ENCODE measurements around the gene NTSR1.

Gene NTSR1

DNA sequence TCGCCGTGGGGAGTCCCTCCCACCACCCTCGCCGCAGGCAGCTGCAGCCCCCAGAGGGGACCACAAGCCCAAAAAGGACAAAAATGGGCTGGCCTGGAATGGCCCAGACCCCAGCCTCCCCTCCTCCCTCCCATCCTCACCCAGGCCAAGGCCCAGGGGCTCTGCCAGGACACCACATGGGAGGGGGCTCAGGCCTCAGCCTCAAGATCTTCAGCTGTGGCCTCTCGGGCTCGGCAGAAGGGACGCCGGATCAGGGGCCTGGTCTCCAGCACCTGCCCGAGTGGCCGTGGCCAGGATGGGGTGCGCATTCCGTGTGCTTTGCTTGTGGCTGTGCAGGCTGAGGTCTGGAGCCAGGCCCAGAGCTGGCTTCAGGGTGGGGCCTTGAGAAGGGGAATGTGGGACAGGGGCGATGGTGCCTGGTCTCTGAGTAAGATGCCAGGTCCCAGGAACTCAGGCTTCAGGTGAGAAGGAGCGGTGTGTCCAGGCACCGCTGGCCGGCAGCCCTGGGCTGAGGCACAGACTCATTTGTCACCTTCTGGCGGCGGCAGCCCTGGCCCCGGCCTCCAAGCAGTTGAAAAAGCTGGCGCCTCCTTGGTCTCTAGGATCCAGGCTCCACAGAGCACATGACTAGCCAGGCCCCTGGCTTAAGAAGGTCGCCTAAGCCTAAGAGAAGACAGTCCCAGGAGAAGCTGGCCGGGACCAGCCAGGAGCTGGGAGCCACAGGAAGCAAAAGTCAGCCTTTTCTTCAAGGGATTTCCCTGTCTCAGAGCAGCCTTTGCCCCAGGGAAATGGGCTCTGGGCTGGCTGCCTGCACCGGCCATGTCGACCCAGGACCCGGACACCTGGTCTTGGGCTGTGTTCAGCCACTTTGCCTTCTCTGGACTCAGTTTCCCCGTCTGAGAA is 52.5 kb downstream of the NTSR1 start:
- no peak for DNase-seq

DNA sequence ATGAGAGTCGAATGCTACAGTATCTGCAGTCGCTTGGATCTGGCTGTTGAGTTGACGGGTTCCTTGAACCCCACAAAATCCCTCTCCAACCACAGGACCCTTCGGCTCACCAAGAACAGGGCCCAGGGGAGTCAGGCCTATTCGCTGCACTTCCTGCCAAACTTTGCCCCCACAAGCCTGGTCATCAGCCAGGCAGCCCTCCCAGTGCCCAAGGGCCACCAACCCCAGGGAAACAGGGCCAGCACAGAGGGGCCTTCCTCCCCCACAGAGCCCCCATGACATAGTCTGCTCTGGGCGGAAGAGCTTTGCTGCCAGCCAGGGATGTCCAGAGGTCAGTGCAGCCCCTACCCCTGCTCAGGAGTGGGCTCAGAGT is 53.1 kb downstream of the NTSR1 start:
- DNase-seq = no peak

DNA sequence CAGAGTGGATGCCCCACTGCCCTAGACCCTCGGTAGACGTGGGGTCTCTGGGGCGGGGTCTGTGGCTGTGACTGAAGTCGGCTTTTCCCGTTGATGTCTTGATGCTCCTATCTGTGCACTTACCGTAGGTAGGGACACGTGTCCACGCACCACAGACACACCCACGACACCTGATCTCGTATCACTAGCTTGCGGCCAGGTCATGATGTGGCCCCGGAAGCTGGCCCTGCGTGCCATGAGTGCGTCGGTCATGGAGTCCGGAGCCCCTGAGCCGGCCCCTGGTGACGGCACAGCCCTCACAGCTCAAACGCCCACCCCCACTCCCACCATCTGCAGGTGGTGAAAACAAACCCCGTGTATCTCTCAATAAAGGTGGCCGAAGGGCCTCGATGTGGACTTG is 53.7 kb downstream of the NTSR1 start:
- no peak for DNase-seq

DNA sequence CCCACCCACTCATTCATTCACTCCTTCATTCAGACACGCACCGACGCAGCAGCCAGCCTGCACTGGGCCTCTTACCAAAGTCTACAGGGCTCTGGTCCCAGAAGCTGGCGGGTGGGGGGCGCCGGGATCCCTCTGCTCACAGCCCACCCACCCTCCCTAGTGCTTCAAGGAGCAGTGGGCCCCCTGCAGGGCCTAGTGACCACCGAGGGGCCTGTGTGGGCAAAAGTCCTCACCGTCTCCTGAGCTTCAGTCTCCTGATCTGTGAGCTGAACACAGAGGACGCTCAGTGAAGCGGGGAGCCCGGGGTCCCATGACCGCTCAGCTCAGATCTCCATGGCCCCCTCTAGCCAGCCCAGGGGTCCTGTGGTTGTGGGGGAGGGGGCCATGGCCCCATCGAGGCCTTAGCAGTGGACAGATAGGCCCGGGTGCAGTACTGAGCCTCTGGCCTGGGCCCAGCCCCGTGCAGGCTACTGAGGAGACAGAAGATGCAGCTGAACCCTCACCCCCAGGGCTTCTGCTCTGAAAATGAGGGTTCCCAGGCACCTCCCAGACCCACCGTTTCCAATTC is 54.2 kb downstream of the NTSR1 start:
- no peak for DNase-seq

DNA sequence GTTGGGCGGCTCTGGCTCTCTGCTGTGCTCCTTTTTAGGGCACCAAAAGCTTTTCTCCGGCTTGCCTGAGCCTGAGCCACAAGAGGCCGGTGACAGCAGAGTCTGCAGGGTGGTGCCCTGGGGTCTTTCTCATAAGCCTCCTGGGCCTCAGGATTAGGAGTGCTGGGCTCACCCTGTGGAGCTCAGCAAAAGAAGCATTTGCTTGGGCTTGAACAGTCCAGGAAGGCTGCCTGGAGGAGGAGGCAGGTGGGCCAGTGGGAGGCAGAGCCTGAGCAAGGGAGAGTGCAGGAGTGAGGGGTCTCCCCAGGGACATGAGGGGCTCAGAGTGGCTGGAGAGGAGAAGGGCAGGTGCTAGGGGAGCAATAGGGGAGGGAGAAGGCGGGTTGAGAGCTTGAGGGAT is 54.8 kb downstream of the NTSR1 start:
- DNase-seq = no peak

DNA sequence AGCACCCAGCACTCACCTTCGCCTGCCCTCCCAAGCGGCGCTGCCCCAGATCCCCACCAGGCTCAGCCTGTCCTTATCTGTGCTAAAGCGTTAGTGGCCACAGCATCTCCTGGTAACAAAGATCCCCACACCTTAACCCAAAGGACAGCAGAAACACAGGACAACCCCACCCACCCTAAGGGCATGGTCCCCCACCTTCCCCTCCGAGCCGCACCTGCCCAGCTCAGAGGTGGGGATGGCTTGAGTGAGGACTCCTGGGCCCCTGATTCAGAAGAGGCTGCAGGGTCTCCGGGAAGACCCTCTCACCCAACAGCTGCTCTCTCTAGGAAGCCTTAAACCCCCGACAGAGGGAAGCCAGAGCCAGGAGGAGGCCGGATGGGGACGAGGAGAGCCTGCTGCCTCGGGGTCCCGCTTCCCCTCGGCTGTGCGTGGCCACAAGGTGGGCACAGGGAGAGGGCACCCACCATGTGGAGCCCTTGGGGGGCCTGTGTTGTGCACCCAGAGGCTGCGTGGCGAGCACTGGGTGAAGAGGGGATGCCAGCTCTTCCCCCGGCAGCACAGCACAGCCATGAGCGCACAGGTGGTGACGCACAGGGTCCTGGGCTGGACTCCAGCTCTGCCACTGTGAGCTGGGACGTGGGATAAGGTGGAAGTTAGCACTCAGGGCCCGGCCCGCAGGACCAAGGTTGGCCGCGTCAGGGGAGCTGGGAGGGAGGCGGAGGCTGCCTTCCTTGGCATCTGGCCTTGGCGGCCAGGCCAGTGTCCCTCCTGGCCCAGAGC is 55.7 kb downstream of the NTSR1 start:
- DNase-seq = no peak

DNA sequence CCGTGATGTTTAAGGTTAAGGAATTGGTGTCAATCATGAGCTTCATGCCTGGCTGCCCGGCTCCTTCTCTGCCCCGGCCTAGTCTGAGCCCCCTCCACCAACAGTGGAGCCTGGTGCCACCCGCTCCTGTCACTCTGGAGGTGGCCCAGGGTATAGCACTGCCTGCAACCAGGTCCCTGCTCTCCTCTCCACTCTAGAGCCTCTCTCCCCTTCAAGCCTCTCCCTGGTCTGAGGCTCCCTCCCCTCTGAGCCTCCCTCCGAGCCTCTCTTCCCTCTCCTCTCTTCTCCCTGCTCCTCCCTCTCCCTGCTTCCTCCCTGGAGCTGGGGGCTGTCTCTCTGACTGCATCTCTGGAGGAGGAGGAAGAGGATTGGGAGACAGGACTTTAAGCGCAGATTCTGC is 56.4 kb downstream of the NTSR1 start:
- no peak for DNase-seq

DNA sequence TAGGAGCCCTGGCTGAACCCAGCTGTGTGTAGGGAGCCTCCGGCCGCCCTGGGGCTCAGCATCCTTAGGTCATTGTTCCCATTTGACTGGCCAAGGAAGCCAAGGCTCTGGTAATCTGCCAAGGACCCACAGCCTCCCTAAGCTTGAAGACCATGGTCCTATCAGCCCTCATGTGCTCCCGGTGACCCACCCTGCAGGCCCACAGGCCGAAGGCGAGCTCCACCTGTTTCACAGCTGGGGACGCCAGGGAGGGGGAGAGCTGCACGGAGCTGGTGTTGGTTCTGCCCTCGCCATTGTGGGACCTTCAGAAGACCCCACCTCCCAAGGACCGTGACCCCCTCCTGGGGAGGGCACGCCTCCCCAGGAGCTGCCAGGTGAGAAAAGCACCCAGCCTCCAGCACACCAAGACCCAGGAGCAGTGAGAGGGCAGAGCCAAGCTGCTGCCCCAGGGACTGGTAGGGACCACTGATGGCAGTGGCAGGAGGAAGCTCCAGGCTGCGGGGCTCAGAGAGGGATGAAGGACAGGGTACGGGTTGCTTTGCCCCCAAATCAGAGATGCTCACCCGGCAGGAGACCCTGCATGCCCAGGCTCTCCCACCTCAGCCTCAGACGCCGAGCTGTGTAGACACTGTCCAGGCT is 56.9 kb downstream of the NTSR1 start:
- no peak for DNase-seq

DNA sequence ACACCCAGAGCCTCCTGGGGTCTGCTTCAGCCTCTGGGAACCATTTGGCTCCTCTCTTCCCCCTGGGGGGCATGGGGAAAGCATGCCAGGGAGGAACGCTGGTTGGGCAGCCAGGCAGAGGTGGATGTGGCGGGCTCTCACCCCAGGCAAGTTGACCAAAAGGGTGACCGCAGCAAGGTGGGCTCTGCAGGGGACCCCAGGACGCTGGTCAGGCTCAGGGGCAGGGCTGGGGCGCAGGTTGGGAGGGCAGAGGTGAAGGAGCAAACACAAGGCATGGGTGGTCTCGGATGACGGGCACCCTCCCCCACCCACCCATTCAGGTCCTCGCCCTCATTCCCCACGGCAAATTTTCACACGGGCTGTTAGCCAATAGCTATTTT is 57.4 kb downstream of the NTSR1 start:
- DNase-seq = no peak

DNA sequence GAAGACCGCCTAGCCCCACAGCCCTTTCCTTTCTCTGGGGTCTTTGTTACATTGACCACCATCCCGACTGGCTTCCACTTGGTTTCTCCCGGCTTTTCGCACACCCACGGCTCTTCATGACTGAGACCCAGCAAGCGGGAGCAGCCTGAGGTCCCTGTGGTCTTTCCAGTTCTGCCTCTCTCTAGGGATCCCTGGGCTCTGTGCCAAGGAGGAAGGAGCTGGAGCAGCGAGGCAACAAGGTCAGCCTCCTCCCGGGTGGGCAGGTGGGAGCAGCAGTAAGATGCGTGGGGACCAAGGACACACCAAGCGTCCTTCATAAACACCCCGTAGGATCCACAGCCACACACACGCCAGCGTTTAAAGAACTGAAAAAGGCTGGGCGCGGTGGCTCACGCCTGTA is 58.1 kb downstream of the NTSR1 start:
- DNase-seq = no peak

DNA sequence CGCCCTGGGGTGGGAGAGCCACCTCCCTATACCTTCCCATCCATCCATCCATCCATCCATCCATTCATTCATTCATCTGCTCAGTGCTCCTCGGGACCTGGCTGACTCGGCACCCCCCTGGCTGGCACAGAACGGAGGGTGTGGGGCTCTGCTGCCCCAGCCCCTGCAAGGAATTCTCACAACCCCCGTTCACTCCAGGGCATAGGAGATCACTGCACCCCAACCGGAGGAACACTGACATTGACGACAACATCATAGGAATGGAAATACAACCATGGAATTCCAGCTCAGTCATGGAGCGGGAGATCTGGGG is 59.6 kb downstream of the NTSR1 start:
- no peak for DNase-seq

DNA sequence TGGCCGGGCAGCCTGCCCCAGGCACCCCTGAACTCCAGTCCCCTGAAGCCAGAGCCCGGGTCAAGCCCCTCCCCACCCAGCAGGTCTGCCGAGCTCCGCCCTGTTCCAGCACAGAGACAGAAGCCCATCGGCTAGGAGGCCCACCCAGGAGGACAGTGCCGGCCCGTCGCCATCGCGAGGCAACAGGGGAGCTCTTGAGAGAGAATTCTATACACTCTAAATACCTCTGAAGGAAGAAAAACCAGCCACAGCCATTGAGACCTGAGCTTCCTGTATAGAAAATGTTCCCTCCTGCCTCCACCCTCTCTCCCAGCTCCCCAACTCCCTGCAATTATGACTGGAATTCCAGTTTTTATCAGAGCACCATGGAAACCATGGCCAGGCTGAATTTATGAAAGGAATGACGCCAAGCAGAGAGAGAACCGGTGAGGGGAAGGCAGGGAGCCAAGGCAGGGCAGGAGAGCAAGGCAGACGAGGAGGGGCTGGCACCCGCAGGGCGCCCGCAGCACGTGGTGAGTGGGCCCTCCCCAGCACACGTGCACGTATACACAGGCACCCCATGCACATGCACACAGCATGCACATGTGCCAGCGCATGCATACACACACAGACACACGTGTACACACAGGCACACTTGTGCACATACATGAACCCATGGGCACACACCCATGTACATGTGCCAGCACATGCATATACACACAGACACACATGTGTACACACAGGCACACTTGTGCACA is 60.1 kb downstream of the NTSR1 start:
- no peak for DNase-seq

DNA sequence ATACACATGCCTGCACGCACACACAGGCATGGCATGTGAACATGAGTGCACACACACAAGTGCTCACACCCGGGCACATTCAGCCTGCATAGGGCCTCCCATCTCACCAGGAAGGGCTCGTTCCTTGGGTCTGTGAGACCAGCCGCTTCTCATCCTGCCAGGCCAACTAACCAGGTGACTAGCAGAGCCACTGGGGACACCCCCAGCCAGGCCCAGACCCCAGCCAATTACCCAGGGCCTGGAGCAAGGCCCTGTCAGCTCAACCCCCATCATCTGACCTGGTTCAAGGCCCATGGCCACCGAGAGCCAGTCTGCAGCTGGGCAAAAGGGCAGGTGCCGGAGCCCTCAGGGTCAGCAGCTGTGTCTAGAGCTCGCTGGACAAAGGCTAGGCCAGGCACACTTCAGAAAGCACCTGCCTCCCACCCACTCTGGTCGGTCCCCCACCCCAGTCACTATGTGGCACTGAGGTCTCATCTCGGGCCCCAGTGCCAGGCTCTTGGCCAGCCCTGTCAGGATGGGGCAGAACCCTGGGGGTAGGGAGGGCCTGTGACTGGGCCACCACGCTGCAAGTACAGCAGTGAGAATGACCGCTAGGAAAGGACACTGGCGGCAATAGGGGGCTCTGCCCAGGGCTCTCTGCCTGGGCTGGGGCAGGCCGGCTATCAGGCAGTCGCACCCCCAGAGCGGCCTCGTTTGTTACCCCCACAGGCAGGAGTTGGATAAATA is 60.9 kb downstream of the NTSR1 start:
- DNase-seq = no peak

DNA sequence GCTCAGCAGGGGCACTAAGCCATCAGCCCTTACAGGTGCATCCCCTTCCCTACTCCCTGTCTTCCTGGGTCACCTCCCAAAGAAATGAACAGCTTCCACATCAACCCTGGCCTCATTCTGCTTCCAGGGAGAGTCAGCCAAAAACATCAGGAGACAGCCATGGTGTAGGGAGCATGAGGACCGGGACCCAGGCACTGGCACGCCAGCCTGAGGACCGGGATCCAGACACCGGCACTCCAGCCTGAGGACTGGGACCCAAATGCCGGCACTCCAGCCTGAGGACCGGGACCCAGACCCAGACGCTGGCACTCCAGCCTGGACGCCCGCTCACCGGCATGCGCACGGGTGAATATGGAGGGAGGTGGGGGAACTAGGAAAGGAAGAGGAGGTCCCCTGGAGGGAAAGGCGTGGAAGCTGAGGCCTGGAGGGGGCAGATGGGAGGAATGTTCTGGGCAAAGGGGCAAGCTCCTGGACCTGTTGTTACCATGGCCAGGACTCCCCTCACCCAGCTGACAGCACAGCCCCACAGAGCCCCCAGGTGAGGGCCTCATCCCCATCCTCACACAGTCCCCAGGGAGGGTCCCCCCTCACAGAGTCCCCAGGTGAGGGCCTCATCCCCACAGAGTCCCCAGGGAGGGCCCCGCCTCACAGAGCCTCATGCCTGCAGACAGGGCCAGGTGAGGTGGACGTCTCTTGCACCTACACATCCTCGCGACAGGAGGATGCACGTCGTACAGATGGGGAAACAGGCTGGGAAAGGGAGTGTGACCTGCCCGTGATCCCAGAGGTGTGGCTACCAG is 61.7 kb downstream of the NTSR1 start:
- DNase-seq = no peak

DNA sequence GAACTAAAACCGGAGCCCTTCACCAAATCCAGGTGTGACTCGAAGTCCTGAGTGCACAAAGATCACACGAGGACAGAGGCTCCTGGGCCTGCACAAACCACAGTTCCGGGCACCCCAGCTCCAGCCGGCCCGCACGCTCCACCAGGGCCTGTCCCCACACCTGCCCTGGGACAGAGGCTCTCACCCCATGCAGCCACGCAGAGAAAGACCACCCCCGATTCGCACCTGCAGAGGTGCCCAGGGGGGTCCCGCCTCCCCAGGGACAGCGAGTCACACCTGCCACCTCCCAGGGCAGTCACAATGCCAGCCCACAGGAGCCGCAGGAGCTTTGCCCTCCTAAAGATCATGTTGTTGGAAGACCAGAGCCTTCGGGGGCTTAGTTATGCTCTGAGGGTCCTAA is 62.3 kb downstream of the NTSR1 start:
- DNase-seq = no peak

DNA sequence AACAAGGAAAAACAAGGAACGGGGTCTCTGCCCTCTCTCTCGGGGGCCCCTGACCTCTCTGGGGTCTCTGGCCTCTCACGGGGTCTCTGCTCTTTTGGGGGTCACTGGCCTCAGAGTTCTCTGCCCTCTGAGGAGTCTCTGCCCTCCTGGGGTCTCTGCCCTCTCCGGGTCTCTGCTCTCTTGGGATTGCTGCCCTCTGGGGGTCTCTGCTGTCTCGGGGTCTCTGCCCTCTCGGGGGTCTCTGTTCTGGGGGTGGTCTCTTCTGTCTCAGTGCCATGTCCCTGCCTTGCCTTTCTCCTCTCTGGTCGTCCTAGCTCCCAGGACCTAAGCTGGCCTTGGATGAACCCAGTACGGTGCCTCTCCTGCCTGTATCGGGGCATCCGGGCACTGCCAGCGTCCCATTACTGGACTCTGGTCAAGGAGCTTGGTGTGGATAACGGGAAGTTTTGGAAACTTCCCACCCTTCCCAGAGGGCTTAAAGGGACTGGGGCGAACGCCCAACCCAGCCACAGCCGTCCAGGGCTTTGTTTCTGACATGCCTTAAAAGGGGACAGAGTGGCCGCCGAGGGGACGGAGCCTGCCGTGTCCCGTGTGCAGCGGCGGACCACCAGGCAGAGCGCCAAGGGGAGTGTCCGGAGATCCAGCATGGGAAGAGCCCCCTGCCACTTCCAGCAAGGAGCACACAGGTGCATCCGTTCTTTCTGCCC is 62.9 kb downstream of the NTSR1 start:
- DNase-seq = no peak

DNA sequence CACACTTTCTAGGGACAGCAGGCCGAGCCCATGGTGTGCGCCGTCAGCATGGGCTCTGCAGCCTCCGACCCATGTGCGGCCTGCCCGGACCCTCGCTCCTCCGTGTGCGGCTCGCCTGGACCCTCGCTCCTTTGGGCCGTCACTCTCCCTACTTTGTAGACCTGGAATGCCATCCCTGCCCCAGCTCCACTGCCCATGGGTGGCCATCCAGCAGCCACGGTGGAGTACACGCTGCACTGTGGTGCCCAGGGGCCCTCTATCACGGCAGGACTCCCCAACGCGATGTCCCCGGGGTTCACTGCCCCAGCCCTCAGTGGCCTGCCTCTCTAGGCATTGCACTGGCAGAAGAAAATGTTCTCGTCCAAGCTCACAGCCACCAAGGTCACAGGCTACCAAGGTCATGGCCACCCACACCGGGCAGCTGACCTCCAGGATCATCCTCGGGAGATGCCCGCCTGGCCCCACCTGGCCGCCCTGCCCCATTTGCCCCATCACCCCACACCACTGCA is 63.5 kb downstream of the NTSR1 start:
- DNase-seq = no peak

DNA sequence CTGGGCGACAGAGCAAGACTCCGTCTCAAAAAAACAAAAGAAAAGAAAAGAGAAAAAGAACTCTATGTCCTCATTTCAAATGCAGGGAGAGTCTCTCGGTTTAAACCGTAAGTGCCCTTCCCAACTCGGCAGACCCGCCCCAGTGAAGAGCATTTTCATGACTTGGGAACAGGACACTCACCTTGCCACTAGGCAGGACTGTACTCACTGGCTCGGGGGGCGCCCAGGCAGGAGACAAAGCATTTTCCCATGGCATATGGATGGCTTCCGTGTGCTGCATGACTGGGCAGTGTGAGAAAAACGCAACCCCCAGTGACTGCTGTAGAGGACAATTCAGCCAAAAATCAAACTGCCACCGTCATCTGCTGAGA is 64.0 kb downstream of the NTSR1 start:
- DNase-seq = no peak

DNA sequence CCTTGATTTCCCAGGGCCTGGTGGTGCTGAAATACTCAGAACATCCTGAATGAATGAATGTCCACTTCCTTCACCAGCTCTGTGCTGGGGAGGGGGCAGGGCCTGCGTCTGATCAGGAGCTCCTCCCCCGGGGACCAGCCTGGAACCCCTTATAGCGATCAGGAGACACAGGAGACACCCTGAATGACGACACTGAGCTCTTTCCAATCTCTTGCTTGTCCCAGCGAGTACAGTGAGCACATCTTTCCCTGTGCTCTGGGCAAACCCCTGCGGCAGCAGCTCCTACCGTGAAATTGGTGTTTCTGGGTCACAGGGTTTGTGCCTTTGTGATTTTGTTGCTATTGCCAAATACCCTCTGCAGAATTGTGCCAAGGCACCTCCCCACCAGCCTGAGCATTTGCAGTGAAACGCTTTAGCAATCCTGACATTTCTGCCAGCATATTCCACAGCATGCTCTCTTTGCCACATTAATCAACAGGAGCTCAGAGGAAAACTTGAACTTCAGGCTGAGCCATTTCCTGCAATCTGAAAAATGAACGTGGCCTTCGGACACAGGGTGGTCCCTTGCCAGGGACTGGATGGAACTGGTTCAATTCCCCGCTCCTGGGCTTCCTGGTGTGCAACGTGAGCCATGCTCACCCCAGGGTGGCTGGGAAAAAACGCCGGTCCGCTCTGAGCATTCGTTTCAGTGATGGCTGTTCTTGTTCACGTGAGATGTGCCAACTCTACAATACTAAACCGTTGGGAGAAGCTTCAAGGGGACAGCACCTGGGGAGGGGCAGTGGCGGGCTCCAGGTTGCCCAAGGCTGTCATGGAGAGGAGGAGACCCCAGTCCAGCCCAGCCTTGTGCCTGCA is 64.6 kb downstream of the NTSR1 start:
- DNase-seq = no peak

All from NCI-H1048 (cell line).